DMS 273 (cell line): ENCODE data around the gene KRTAP10-3.
A peak's percentile ranks its signal among the peaks of the same experiment; 100 is the strongest.

Experiments used
- DNase-seq: peaks from one replicate; lab custom pipeline; 2025; ENCODE audit not compliant: unreplicated experiment; lab: John Stamatoyannopoulos, UW

KRTAP10-3 gene

DNA sequence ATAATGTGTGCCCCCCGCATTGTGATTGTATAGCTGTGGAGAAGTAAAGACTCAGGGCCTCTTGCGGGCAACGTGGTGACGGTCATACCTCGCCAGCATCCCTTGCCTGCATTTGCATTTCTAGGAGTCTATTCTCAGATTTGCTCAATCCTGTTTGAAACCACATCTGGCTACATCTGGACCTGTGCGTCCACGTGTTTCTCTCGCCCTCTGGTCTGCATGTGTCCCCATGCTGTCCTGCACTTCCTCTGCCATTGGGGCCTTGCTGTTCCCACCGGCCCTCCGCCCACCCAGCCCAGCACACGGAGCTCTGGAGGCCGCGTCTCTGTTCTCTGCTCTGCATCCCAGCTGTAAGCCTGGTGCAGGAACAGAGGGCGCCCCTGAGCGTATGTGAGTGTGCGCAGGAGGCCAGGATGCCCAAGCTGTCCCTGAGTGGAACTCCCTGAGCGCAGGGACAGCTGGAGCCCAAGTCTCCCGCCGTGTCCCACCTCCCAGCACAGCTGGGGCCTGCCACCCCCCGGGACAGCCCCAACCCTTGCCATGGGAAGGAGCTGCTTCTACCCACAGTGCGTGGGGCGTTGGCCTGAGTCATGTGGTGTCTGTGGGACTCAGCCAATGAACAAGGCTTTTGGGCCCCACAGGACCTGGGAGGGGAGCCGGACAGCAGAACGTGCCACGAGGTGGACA lies 8.9 kb downstream of the KRTAP10-3 start:
- DNase-seq = no peak

DNA sequence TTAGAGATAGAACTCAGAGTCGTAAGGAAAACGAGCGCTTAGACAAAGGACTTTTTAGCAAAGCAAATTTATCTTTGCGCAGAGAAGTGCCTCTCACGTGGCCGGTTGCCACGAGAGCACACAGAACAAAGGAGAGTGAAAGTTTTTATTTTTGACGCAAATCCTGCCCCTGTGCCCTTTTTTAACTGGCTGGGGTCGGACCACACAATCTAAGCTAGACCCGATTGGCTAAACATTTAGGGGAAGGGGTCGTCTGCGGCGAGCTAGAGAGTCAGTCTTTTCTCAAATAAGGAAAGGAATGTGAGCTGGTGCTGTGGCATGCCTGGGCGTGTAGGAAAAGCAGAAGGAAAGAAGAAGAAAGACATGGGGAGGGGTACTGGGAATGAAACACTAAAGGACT lies 9.7 kb downstream of the KRTAP10-3 start:
- DNase-seq = no peak

DNA sequence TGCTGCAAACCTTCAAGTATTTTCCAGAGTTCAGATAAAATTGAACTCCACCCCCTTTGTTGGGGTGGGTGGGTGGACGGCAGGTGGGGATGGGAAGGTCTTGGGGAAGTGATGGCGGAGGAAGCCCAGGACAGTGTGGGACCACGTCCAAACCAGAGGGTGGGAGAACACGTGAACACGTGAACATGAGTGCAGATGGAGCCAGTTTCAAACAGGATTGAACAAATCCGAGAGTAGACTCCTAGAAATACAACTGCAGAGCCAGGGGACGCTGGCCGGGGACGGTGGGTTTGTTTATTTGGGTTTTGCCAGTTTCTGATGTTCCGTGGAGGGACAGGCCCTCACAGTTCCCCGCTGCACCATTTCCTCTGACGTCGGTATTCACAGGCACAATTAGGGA lies 10.2 kb downstream of the KRTAP10-3 start:
- no peak for DNase-seq

DNA sequence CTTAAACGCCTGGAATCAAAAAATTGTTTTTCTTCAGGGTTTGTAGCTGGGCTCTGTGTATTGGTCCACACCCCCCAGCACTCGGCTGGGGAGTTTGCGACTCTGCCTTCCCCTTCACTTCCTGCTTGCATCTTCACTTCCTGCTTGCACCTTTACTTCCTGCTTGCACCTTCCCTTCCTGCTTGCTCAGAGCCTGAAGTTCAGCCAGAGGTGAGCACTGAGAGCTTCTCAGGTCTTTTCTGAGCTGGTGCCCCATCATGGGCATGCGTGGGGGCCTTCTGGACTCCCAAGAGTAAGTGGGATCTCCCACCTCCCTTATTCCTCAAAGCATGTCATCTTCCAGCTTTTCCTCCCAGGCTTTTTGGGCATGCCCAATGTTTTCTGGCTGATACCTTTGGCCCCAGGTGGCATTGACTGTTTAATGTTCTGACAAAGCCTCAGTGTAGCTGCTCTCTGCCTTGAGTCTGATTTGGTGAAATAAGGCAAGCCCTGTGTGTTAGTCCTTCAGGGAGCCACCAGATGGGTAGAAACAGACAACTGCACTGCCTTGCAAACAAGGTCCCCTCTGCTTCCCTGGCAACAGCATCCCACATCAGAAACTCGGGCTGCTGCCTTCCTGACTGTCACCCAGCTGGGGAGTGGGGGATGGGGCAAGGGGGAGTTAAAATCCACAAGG lies 10.8 kb downstream of the KRTAP10-3 start:
- DNase-seq = peak; percentile 20

DNA sequence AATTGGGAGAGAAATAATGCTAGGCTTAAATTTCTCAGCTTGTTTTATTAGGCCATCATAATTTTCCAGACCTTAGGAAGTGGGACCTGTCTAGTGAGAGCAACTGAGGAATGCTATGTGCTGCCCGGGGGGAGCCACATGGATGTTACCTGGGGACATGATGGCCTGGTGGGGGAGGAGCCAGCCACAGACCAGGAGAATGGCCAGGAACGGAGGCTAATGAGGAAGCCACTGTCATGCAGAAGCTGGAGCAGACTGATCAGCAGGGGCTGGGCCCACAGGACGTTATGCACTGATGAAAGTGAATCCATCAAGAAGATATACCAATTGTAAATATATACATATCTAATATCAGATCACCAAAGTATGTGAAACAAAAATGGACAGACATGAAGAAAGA lies 14.0 kb downstream of the KRTAP10-3 start:
- DNase-seq = no peak

DNA sequence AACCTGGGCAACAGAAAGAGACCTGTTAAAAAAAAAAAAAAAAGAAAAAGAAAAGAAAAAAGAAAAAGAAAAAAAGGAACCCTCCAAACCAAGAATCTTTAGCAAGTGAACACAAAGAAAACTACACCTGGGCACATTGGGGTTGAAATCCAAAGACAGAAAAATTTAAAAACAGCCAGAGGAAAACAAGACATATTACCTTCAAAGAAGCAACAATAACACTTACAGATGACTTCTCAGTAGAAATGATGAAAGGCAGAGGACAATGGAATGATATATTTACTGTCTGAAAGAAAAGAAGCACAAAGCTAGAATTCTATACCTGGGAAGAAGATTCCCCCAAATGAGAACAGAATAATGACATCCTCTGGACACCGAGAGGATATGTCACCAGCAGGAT lies 15.9 kb downstream of the KRTAP10-3 start:
- DNase-seq = no peak

DNA sequence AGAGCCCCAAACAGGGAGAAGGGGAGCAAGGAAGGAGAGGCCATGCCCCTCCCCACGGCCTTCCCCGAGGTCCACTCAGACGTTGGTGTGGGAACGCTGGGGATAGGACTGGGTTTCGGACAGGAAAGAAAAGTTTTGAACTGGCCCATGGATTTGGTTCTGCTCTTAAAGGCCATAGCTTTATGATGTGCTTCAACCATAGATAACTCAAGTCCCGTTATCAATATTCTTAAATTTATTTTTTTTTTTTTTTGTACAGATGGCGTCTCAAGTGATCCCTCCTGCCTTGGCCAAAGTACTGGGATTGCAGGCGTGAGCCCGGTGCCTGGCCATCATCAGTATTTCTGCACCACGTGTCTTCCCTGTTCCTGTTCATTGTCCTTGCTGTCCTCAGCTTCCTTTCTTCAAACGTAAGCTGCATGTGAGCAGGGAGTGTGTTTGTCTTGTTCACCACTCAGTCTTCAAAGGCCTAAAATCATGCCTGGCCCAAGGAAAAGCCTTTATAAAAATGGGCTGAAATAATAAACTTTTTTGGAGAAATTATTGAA lies 17.8 kb downstream of the KRTAP10-3 start:
- no peak for DNase-seq

DNA sequence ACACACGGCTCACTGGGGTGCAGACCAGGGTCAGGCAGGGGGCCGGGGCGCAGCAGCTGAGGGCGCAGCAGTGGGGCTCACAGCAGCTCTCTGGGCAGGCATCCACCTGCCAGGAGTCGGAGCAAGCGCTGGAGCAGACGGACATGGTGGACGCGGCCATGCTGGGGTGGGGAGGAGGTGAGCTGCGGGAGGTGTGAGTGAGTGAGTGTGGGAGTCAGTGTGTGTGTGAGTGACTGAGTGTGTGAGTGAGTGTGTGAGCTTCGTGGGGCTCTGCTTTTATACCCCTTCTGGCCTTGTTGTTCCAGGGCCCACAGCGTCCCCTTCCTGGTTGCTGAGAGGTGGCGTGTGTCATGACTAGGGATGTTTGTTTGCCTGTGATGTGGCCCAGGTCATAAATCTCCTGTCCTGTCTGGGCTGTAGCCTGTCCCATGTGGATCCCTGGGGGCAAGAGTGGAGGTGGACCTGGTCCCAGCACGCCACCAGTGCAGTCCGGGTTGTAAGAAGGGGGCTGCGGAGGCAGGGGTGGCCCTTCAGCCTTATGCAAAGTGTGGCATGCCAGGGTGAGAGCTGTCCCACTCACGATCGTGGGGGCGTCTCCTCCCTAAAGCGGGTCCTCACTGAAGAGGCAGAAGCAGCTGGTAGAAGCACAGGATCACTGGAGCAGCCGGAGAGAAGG lies 18.5 kb downstream of the KRTAP10-3 start, which contains the start of gene KRTAP10-1:
Gene KRTAP10-1, minus strand, starts transcription at position 205 of the 676 bp plus-strand sequence. Its CDS starts 45 bp downstream, at position 160.
- no peak for DNase-seq

DNA sequence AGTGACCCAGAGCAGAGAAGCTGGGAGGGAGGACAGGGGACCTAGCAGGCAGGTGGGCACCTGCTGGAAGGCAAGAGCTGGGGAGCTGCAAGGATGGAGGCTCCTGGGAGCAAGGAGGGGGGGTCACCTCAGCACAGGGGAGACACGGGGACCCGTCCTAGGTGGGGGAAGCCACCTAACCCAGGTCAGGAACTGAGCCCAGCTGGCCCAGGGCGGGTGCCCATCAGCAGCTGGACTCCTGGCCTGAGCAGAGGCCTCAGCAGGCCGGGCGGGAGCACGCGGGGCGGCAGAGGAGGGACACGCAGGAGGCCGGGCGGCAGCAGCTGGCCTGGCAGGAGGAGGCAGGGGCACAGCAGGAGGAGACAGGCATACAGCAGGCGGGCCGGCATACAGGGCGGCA lies 19.5 kb downstream of the KRTAP10-3 start:
- peak; percentile 66 for DNase-seq

DNA sequence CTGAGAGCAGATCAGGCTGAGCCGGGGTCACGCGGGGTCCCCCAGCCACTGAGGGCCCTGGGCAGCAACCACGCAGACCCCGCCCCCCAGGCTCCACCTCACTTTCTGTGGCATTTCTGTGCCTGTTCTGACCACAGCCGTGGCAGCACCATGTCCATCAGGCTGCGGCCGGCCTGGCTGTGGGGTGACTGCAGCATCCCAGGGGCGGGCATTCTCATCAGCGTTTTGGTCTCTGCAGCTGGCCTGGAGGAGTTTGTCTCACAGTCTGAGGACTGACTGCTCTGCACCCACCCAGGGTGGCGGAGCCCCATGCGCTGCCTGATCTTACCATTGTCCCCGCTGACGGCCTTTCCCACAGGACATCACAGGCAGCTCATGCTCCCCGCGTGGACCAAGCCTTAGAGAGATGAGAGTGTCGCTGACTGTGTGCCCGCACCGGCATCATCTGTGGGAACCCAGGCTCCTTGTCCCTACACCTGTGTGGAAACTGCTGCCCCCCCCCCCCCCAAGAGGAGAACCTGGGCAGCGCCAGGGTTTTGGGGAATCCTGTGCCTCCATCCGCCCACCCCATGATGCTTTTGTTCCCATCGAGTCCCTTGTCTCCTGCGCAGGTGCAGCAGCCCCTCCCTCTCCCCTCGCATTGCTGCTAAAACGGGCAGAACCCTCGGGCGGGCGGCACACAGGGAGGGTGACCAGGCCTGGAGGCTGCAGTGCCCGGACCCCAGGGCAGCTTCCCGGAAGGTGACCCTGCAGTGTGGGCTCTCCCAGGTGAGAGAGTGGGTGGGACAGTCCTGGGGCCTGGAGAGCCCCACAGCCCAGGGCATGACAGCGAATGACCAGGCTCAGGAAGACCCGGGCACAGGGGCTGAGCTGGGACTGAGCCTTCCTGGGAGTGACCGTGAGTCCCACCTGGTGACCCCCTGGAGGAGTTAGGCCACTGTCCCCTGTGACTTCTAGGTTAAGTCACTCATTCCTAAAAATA lies 20.4 kb downstream of the KRTAP10-3 start:
- no peak for DNase-seq

DNA sequence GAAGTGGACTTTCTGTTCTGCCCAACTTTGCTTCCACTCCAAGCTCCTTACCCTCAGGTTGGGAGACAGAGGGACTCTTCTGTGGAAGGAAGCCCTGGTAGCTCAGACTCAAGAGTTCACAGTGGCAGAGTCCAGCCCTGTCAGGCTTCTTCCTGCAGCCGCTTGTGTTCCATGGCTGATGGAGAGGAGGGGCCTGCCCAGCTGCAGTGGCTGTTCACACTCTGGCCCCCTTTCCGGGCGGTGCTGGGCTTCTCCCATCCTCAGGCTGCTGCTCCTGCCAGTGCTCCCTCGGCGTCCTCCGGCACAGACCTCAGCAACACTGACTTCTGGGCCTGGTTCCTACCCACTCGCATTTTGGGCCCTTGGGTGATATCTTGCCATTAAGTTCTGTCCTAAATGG lies 22.6 kb downstream of the KRTAP10-3 start:
- no peak for DNase-seq

DNA sequence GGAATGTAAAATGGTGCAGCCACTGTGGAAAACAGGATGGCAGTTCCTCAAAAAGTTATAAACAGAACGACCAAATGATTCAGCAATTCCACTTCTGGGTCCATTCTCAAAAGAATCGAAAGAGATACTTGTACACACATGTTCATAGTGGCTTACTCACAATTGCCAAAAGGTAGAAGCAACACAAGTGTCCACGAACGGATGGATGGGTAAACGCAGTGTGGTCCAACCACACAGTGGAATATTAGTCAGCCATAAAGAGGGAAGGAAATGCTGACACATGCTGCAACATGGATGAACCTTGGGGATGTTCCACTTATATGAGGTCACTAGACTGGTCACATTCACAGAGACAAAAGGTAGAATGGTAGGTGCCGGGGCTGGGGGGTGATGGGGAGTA lies 23.9 kb downstream of the KRTAP10-3 start:
- DNase-seq = no peak

DNA sequence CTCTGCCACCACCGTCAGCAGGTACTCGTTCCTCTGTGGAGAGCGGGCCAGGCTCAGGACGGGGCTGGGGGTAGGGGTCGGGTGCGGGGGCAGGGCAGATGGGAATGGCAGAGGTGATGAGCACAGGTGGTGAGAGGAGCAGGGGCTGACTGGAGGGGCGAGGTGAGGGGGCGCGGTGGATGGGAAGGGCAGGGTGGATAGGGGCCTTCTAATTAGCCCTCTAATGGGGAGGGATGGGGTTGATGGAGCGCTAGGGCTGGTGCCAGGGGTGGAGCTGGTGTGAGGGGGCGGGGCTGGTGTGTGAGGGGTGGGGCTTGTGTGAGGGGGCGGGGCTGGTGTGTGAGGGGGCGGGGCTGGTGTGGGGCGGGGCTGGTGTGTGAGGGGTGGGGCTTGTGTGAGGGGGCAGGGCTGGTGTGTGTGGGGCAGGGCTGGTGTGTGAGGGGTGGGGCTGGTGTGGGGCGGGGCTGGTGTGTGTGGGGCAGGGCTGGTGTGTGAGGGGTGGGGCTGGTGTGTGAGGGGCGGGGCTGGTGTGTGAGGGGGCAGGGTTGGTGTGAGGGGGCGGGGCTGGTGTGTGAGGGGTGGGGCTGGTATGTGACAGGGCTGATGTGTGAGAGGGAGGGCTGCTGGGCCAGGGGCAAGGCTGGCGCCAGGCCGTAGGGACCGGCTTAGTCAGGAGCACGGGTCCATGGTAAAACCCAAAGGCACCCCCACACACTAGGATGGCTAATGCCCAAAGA lies 24.5 kb downstream of the KRTAP10-3 start:
- no peak for DNase-seq

DNA sequence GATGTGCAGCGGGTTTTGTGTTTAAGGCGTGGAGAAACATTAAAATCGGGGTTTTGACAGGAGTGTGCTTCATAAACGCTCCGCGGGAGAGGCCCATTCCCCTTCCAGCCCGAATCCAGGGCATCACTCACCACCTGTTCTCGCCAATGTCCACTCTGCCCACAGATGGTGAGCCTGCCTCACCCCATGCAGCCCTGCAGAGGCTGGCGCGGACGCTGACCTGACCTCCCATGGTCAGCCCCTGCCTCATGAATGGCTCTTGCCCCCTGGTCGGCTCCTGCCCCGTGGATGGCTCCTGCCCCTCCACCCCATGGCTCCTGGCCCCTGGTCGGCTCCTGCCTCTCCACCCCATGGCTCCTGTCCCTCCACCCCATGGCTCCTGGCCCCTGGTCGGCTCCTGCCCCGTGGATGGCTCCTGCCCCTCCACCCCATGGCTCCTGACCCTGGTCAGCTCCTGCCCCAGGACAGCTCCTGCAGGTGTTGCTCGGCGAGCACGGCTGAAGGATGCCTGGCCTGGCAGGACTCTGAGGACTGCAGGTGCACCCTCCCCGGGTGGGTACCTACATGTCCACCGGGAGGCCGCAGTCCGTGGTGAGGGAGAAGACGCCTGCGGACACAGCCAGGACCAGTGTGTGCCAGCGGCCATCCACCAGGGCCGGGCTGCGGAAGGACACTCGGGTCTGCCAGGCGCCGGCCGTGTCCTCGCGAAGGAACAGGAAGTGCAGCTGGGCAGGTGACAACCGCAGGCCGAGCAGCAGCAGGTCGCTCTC lies 25.3 kb downstream of the KRTAP10-3 start:
- no peak for DNase-seq

DNA sequence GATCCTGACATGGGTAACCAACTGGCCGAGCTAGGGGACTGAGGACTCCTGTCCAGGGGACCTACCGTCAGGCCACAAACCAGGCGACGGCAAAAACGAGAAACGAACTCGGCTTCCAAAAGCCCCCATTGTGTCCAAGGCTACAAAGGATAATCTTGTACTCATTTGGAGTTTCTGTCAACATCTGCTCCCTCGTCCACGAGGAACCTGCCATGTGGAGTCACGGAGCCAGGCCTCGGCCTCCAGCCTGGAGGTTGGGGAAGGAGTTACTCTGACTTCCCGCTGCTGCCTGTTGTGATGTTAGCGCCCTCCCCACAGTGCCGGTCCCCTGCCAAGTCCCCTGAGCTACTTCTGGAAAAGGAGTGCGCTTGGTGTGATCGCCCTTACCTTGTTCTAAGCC lies 25.9 kb downstream of the KRTAP10-3 start:
- DNase-seq = peak; percentile 35

DNA sequence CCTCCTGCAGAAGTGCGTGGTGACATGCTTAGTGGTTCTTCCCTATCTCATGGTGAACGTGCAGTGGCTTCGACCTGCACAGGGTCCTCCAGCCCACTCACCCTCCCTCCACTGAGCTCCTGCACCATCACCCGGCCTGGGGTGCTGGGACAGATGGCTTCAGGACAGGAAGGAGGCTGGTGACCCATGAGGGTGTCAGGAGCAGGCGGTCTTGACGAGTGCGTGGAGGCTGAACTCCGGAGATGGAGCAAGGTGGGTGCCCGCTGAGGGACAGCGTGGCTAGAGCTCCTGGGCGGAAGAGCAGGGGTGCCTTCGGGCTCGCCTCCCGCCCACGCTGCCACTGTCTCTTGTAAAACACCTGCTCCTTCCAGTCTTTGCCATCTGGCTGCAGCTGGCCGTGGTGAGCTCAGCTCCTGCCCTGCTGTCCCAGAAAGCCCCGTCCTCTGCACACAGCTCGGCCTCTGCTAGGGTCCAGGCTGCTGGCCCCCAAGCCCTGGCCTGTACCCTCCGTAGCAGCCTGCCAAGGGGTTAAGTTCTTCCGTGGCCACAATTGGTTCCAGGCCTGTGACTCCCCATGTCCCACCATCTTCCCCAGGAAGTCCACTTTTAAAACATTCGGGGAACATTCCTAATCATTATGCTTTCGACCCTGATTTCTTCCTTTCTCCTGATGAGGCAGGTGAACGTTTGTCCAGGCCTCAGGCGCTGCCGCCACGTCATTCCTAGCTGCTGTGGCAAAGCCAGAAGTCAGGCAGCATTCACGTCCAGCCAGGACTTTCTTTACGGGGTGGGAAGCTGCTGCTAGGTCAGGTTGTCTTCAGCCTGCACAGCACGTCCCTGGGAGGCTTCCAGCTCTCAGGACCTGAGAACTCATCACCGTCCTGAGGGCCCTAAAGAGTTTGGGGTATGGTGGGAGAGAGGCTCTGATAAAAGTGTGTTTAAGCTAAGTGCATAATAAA lies 26.7 kb downstream of the KRTAP10-3 start:
- DNase-seq = peak; percentile 88

DNA sequence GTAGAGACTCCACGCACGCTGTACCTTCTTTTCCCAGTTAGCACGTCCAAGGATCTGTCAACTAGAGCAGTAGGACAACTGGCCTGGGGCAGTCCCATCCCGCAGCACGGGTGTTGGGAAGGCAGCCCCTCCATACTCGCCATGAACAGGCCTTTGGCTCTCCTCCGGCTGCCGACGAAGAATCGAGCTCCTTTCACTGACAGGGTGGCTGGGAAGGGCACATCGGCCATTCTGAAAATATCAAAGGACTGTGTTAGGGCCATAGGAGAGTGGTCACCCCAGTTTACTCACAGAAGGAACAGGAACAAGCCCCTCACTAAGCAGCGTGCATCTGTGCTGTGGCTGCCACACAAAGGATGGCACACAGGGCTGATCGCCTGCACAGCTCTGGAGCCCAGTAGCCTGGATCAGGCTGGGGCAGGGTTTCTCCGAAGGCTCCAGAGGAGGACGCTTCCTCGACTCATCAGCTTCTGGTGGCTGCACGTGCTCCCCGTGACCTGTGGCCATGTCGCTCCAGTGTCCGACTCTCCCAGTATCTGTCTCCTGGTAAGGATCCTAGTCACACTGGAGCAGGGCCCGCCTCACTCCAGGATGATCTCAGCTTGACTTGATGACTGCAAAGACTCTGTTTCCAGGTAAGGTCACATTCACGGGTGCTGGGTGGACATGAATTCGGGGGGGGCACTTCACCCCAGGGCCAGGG lies 27.5 kb downstream of the KRTAP10-3 start:
- DNase-seq = no peak
